Measurements from ENCODE around the gene PSMF1. TPM values are rescaled to one million over a fixed set of nuclear protein-coding genes. Genes with fewer than 3 reads are reported as not detected.
A peak's percentile ranks its signal among the peaks of the same experiment; 100 is the strongest.

Gene PSMF1
- total and polyA plus RNA-seq, 9 of the 15 experiments (the other 6 are each of a cell fraction or from before 2014, with no cell fraction given): 8.5 to 192 (median 33.2) TPM

GRCh38 chr20:1102016-1102415 lies 16.4 kb upstream of the PSMF1 start:
- H4K20me1 ChIP-seq (replicated peaks; ENCODE audit: control insufficient read depth, insufficient read depth, low read length): no peaks in the 10 kb centered on the region
- no peak overlapping the region for H3K27ac ChIP-seq (ENCODE audit: extremely low read depth, low read depth, low read length)
- H3K9me1 ChIP-seq (ENCODE audit: control insufficient read depth, insufficient read depth, low read length): no peaks in the 10 kb centered on the region
- no peak overlapping the region for H3K4me3 ChIP-seq
- intact Hi-C loops (cut with micrococcal nuclease) (no loop called here), in situ Hi-C loops (cut with MboI) (no loop called here)
- no peaks in the 10 kb centered on the region for H3K27me3 ChIP-seq (ENCODE audit: control insufficient read depth in 2 of 2, insufficient read depth in 2 of 2, low read length in 2 of 2)
- CTCF ChIA-PET (ENCODE audit: low intra/inter-chr PET ratio): no interaction called here
- no peaks in the 10 kb centered on the region for H3K79me2 ChIP-seq (ENCODE audit: control insufficient read depth, insufficient read depth, low read length)
- no peaks in the 10 kb centered on the region for H3K4me1 ChIP-seq (replicated peaks in 1 of 2; ENCODE audit: control insufficient read depth in 2 of 2, insufficient read depth in 2 of 2, low read length in 2 of 2)
- no peak overlapping the region for H3K9ac ChIP-seq (ENCODE audit: insufficient read depth in 1 of 2, low read depth in 2 of 2, low read length in 2 of 2)
- FAIRE-seq: no peak
- no peak for DNase-seq (ENCODE audit: extremely low read depth in 1 of 4, low spot score in 3 of 4)
- no peaks in the 10 kb centered on the region for H3K9me3 ChIP-seq (replicated peaks; ENCODE audit: control insufficient read depth, insufficient read depth, low read depth, low read length)
- no peak for ATAC-seq
- TF ChIP-seq E2F1 (CRISPR knock-in tag; IDR thresholded peaks at IDR 0.05): no peak
- TF ChIP-seq CBX3 (IDR thresholded peaks at IDR 0.05; ENCODE audit: borderline replicate concordance in 1 of 2, low read length in 2 of 2): peak in 1 of 2 experiments; percentile 49; a peak in 1 of 3 replicates
- peak; percentile 75 for TF ChIP-seq TRIM28 (IDR thresholded peaks at IDR 0.05)
- TF ChIP-seq POLR2H (tag; IDR thresholded peaks at IDR 0.05; ENCODE audit: low read depth): no peak
- no peak for TF ChIP-seq ATF7 (IDR thresholded peaks at IDR 0.05)
- no peak for TF ChIP-seq ZBED1 (IDR thresholded peaks at IDR 0.05)
- 0 out of 4 replicates have a peak, but pooled peaks of 1 of the 2 experiments have one; percentile 28 for TF ChIP-seq TRIM24 (IDR thresholded peaks at IDR 0.05)
- POLR2A ChIA-PET: no interaction called here
- no peak overlapping the region for H3K4me2 ChIP-seq (ENCODE audit: insufficient read depth, low read length)
- no peak overlapping the region for H2AFZ ChIP-seq (ENCODE audit: low read depth, low read length)
- H3K36me3 ChIP-seq (ENCODE audit: control insufficient read depth, insufficient read depth, low read length): no peaks in the 10 kb centered on the region
- no TSS peak for BruUV-seq (replicated peaks)

GRCh38 chr20:1103751-1104150 lies 14.7 kb upstream of the PSMF1 start:
- no peaks in the 10 kb centered on the region for H4K20me1 ChIP-seq (replicated peaks; ENCODE audit: control insufficient read depth, insufficient read depth, low read length)
- H3K36me3 ChIP-seq (ENCODE audit: control insufficient read depth, insufficient read depth, low read length): no peaks in the 10 kb centered on the region
- H3K9me1 ChIP-seq (ENCODE audit: control insufficient read depth, insufficient read depth, low read length): no peaks in the 10 kb centered on the region
- no peak for ATAC-seq
- in situ Hi-C loops (cut with MboI): no loop called here
- WGBS (ENCODE audit: insufficient coverage, low coverage, missing lambda C conversion rate): 48% methylated on average over 3 of the region's 3 CpGs
- H3K27me3 ChIP-seq (ENCODE audit: control insufficient read depth in 2 of 2, insufficient read depth in 2 of 2, low read length in 2 of 2): no peaks in the 10 kb centered on the region
- H3K4me3 ChIP-seq: no peak overlapping the region
- H3K4me1 ChIP-seq (replicated peaks in 1 of 2; ENCODE audit: control insufficient read depth in 2 of 2, insufficient read depth in 2 of 2, low read length in 2 of 2): no peaks in the 10 kb centered on the region; a peak in 1 of 5 replicates
- H2AFZ ChIP-seq (ENCODE audit: low read depth, low read length): no peak overlapping the region
- H3K27ac ChIP-seq (ENCODE audit: extremely low read depth, low read depth, low read length): no peak overlapping the region
- POLR2A ChIA-PET: no interaction called here
- H3K79me2 ChIP-seq (ENCODE audit: control insufficient read depth, insufficient read depth, low read length): no peaks in the 10 kb centered on the region
- H3K9me3 ChIP-seq (replicated peaks; ENCODE audit: control insufficient read depth, insufficient read depth, low read depth, low read length): no peaks in the 10 kb centered on the region
- H3K4me2 ChIP-seq (ENCODE audit: insufficient read depth, low read length): no peak overlapping the region
- DNase-seq (ENCODE audit: extremely low read depth in 1 of 4, low spot score in 3 of 4): no peak
- BruUV-seq (replicated peaks): no TSS peak
- H3K9ac ChIP-seq (ENCODE audit: insufficient read depth in 1 of 2, low read depth in 2 of 2, low read length in 2 of 2): no peak overlapping the region
- CTCF ChIA-PET (ENCODE audit: low intra/inter-chr PET ratio): no interaction called here
- FAIRE-seq: no peak
- intact Hi-C loops (cut with micrococcal nuclease): no loop called here
- TF ChIP-seq TCF3 (CRISPR knock-in tag; IDR thresholded peaks at IDR 0.05): no peak
- TF ChIP-seq TSHZ1 (CRISPR knock-in tag; IDR thresholded peaks at IDR 0.05): no peak
- TF ChIP-seq ZNF3 (CRISPR knock-in tag; IDR thresholded peaks at IDR 0.05): no peak
- no peak for TF ChIP-seq MIER1 (IDR thresholded peaks at IDR 0.05; ENCODE audit: low read depth)
